ENCODE results near the gene GUCA1A.

- TF ChIP-seq CTCF (IDR thresholded peaks at IDR 0.05): no peak
- no peak for TF ChIP-seq POLR2AphosphoS5 (IDR thresholded peaks at IDR 0.05)
Measured at GRCh38 chr6:42135722-42136121, 37.4 kb upstream of the GUCA1A start.

All from stomach (tissue), 4 donors.